Smooth muscle cell (in vitro differentiated cells): ENCODE measurements around the gene TMEM244. TPM values are rescaled to one million over a fixed set of nuclear protein-coding genes. Genes with fewer than 3 reads are reported as not detected.
"Not testable (repeated sequence)": the region's sequence is repeated elsewhere in the genome, so short reads cannot be mapped to it uniquely, and the experiment has no call there.

Experiments
- DNase-seq: peaks from one replicate; lab custom pipeline; 2025; ENCODE audit not compliant: unreplicated experiment; lab: John Stamatoyannopoulos, UW
- H2AFZ ChIP-seq: fragments of 200-600 bp; sonication (generic); 2 replicates; pipeline ENCODE4 v1.6.0; 2016; ENCODE audit warnings: antibody characterized with exemption, low read depth, mild to moderate bottlenecking
- H3F3A ChIP-seq: fragments of 200-600 bp; sonication (generic); 2 replicates; pipeline ENCODE4 v1.6.0; 2017; ENCODE audit warnings: antibody characterized with exemption, low read depth
- H3K27ac ChIP-seq: fragments of 200-600 bp; sonication (generic); 2 replicates; pipeline ENCODE4 v1.5.1; 2016; ENCODE audit warnings: low read depth, mild to moderate bottlenecking
- H3K27me3 ChIP-seq: fragments of 200-600 bp; sonication (generic); 2 replicates; pipeline ENCODE4 v1.6.1; 2016; ENCODE audit warnings: low read depth, mild to moderate bottlenecking
- H3K36me3 ChIP-seq: fragments of 200-600 bp; sonication (generic); 2 replicates; pipeline ENCODE4 v1.5.1; 2016; ENCODE audit warnings: low read depth
- H3K4me1 ChIP-seq: fragments of 200-600 bp; sonication (generic); 2 replicates; pipeline ENCODE4 v1.5.1; 2016; ENCODE audit warnings: low read depth
- H3K4me2 ChIP-seq: fragments of 200-600 bp; sonication (generic); 2 replicates; pipeline ENCODE4 v1.6.0; 2016; ENCODE audit warnings: mild to moderate bottlenecking
- H3K4me3 ChIP-seq: fragments of 200-600 bp; sonication (generic); 2 replicates; pipeline ENCODE4 v1.5.1; 2016; ENCODE audit warnings: mild to moderate bottlenecking
- H3K79me2 ChIP-seq: fragments of 200-600 bp; sonication (generic); 2 replicates; pipeline ENCODE4 v1.6.0; 2016; ENCODE audit warnings: low read depth, mild to moderate bottlenecking
- H3K9ac ChIP-seq: fragments of 200-600 bp; sonication (generic); 2 replicates; pipeline ENCODE4 v1.6.0; 2016; ENCODE audit warnings: low read depth
- H3K9me3 ChIP-seq: fragments of 200-600 bp; sonication (generic); replicated peaks from 2 replicates; pipeline ENCODE4 v1.5.1; 2016; ENCODE audit warnings: low read depth
- H4K20me1 ChIP-seq: fragments of 200-600 bp; sonication (generic); 2 replicates; pipeline ENCODE4 v1.6.0; 2016; ENCODE audit warnings: low read depth
- CTCF ChIP-seq: fragments of 200-600 bp; sonication (generic); IDR thresholded peaks from 2 replicates; pipeline ENCODE4 v1.5.1; 2017; ENCODE audit warnings: borderline replicate concordance, mild to moderate bottlenecking, antibody characterized with exemption; ENCODE audit not compliant: insufficient read depth, poor library complexity, severe bottlenecking
- WGBS: methylation state at CpG from one replicate; pipeline ENCODE4 v1.1.7; 2016; ENCODE audit warnings: low lambda C conversion rate; 5-methylcytosine and 5-hydroxymethylcytosine counted together
- polyA plus RNA-seq: library from polyadenylated mRNA; unstranded; fragments of >200 nt; fragmentation: Nextera tagmentation; extraction: Ambion mirVana; gene quantifications from 2 replicates; pipeline ENCODE4 v1.2.1, GENCODE V29; 2016
- total RNA-seq: library from RNA; depleted of rRNA; stranded (reverse); fragments of >200 nt; gene quantifications from 2 replicates; pipeline ENCODE4 v1.2.3, GENCODE V29; 2014

The TMEM244 gene
- total and polyA plus RNA-seq, 2 experiments from 2014 or later, result not detected

DNA sequence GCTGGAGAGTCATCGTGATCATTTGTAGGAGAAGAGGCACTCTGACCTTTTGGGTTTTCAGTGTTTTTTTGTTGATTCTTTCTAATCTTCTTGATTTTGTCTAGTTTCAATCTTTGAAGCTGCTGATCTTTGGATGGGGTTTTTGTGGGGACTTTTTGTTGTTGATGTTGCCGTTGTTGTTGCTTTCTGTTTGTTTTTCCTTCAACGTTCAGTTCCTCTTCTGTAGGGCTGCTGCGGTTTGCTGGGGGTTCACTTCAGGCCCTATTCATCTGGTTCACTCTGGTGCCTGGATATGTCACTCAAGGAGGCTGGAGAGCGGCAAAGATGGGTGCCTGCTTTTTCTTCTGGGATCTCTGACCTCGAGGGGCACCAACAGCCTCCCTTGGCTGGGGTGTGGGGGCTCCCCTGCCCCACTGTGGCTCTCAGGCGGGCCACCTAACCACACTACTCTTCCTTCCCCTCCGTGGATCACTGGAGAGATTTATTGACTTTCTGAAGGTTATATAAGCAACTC is 21.5 kb upstream of the TMEM244 start:
- Histone ChIP-seq H3F3A (no peaks in the 10 kb centered on the region), H3K4me3 (no peak overlapping the region), H2AFZ (no peak overlapping the region), H3K79me2 (no peaks in the 10 kb centered on the region), H3K4me2 (no peak overlapping the region), H3K4me1 (no peaks in the 10 kb centered on the region), H3K9ac (no peak overlapping the region), H3K27ac (no peak overlapping the region), H3K36me3 (no peaks in the 10 kb centered on the region), H4K20me1 (no peaks in the 10 kb centered on the region), H3K27me3 (no peaks in the 10 kb centered on the region), H3K9me3 (no peaks in the 10 kb centered on the region)
- TF ChIP-seq CTCF, result no peak
- DNase-seq, result no peak
- WGBS, result 89% methylated on average over 8 of the region's 8 CpGs

- not testable (repeated sequence) for H3K4me1 ChIP-seq, H2AFZ ChIP-seq, H3K4me2 ChIP-seq, H4K20me1 ChIP-seq, H3K79me2 ChIP-seq, H3K9me3 ChIP-seq, H3K27ac ChIP-seq, H3K4me3 ChIP-seq, H3F3A ChIP-seq, H3K27me3 ChIP-seq, H3K36me3 ChIP-seq, DNase-seq, H3K9ac ChIP-seq
- WGBS, result 85% methylated on average over 1 of the region's 1 CpG
Observed at GRCh38 chr6:129877894-129878293, 16.8 kb upstream of the TMEM244 start.

GRCh38 chr6:129875610-129876520 is 14.8 kb upstream of the TMEM244 start:
- Histone ChIP-seq H3K9me3 (no peaks in the 10 kb centered on the region), H3K4me3 (no peak overlapping the region), H3K4me2 (no peak overlapping the region), H3K27me3 (peaks cover 7% of the 10 kb centered on the region), H3K79me2 (no peaks in the 10 kb centered on the region), H3K9ac (no peak overlapping the region), H2AFZ (peak overlapping the region; percentile 13), H3F3A (no peaks in the 10 kb centered on the region), H3K27ac (no peak overlapping the region), H4K20me1 (no peaks in the 10 kb centered on the region), H3K4me1 (no peaks in the 10 kb centered on the region), H3K36me3 (no peaks in the 10 kb centered on the region)
- 90% methylated on average over 6 of the region's 6 CpGs for WGBS
- TF ChIP-seq CTCF, result no peak
- no peak for DNase-seq

DNA sequence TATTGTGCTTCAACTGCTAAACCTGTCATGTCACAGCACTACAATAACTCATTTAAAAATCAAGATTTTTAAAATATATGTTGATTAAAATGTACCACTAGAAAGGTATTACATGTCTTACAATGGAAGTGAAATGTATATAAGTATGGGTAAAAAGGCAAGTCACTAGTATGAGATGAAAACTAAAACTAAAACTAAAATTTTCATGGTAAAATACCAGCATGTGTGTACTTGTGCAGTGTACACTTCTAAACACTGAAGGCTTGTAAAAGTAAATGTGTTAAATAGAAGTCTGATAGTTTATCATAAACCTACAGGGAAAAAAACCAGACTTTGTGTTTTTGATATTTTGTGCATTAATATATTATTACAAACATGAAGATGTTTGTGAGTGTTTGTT is 13.7 kb upstream of the TMEM244 start:
- no peaks in the 10 kb centered on the region for H4K20me1 ChIP-seq
- H3K79me2 ChIP-seq, result no peaks in the 10 kb centered on the region
- no peak for DNase-seq
- no peak overlapping the region for H3K9ac ChIP-seq
- H3K4me3 ChIP-seq, result no peak overlapping the region
- H3F3A ChIP-seq, result no peaks in the 10 kb centered on the region
- H3K36me3 ChIP-seq, result no peaks in the 10 kb centered on the region
- no peak for TF ChIP-seq CTCF
- H2AFZ ChIP-seq, result no peak overlapping the region
- H3K27ac ChIP-seq, result no peak overlapping the region
- H3K4me2 ChIP-seq, result no peak overlapping the region
- peaks cover 7% of the 10 kb centered on the region for H3K27me3 ChIP-seq
- no peaks in the 10 kb centered on the region for H3K9me3 ChIP-seq
- no peaks in the 10 kb centered on the region for H3K4me1 ChIP-seq
